ENCODE measurements around the gene CAMTA1.

The CAMTA1 gene

DNA sequence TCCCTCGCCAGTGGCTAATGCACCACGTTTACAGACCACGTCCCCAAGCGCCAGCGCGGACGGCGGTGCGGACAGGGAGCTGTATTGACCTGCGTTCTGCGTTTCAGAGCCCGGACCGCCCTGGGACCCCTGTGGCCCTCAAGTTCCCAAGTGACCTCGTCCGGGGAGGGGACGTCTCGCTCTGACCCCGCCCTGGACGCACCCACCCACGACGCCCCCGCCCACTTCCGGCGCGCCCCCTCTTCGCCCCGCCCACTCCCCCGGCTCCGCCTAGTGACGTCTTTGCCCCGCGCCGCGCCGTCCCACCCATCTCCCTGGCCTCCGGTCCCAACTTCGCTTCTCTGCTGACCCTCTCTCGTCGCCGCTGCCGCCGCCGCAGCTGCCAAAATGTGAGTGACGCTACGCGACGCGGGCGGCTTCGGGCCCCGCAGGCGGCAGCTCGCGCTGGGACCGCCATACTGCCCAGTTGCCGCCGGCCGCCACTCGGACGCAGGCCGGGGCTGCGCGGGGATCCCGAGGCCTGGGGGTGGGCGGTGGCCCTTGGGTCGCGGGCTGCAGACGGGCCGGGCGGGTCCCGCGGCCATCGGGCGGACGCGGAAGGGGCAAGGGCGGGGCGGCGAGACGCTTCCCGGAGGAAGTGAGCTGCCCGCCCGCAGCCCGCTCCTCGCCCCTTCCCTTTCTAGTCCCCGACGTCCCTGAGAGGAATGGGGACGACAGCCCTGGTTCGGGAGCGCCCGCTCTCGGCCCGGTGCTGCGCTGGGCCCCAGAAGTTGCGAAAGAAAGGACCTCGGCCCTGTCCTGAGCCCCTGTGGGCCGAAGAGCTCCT, 986.0 kb downstream of the CAMTA1 start, which contains the start of gene VAMP3:
TSS of gene VAMP3 (plus strand) at position 300 of the 826 bp plus-strand sequence. CDS start at position 388, 88 bp downstream.
- TF ChIP-seq, protein P1, sequence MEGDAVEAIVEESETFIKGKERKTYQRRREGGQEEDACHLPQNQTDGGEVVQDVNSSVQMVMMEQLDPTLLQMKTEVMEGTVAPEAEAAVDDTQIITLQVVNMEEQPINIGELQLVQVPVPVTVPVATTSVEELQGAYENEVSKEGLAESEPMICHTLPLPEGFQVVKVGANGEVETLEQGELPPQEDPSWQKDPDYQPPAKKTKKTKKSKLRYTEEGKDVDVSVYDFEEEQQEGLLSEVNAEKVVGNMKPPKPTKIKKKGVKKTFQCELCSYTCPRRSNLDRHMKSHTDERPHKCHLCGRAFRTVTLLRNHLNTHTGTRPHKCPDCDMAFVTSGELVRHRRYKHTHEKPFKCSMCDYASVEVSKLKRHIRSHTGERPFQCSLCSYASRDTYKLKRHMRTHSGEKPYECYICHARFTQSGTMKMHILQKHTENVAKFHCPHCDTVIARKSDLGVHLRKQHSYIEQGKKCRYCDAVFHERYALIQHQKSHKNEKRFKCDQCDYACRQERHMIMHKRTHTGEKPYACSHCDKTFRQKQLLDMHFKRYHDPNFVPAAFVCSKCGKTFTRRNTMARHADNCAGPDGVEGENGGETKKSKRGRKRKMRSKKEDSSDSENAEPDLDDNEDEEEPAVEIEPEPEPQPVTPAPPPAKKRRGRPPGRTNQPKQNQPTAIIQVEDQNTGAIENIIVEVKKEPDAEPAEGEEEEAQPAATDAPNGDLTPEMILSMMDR (IDR thresholded peaks at IDR 0.05; ENCODE audit: insufficient read depth, low read depth, low read length, missing control alignments) = no peak
- peak within 1 kb of the TSS; percentile 89 for H3K4me3 ChIP-seq (ENCODE audit: low read depth, low read length)
- DNase-seq (ENCODE audit: low read depth) = peak; percentile 89

DNA sequence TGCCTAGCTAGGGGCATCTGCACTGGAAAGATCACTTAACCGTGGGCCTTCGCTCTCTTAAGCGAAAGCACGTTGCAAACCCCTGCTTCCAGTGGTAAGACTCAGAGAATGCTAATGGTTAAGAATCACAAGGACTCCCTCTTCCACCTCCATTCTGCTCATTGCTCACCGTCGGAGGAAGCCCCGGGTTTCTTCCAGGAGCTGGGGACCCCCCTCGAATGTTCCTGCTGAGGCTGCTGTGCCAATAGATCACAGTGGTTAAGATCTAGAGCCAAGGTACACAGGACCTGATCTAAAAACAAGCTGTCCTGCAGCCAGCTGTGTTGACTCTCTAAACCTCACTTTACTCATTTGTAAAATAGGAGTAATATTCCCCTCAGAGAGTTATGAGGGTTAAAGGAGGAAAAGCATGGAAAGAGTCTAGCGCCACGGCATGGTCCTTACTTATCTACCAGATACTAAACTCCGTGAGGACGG, 986.6 kb downstream of the CAMTA1 start:
- TF ChIP-seq, protein P1 (IDR thresholded peaks at IDR 0.05; ENCODE audit: insufficient read depth, low read depth, low read length, missing control alignments) = no peak
- peak overlapping the region; percentile 89 for H3K4me3 ChIP-seq (ENCODE audit: low read depth, low read length)
- no peak for DNase-seq (ENCODE audit: low read depth)

DNA sequence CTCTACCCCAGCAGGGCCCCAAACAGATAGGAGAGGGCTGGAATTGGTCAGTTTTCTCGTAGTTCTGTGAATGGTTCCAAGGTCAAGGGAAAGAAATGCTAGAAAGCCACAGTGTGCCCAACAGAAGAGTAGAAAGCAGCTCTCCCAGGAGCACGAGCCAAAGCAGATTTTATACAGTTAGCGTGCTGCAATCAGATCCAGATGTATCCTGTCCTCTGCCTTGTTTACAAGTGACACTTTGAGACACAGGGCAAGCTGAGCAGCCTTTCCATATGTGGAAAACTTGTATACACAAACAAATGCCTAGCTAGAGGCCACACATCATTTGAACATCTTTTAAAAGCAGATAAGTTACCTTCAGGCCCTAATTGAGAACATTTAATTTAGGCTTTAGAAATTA, 992.3 kb downstream of the CAMTA1 start:
- DNase-seq (ENCODE audit: low read depth) = no peak
- TF ChIP-seq, protein P1 (IDR thresholded peaks at IDR 0.05; ENCODE audit: insufficient read depth, low read depth, low read length, missing control alignments) = no peak
- no peak overlapping the region for H3K4me3 ChIP-seq (ENCODE audit: low read depth, low read length)

DNA sequence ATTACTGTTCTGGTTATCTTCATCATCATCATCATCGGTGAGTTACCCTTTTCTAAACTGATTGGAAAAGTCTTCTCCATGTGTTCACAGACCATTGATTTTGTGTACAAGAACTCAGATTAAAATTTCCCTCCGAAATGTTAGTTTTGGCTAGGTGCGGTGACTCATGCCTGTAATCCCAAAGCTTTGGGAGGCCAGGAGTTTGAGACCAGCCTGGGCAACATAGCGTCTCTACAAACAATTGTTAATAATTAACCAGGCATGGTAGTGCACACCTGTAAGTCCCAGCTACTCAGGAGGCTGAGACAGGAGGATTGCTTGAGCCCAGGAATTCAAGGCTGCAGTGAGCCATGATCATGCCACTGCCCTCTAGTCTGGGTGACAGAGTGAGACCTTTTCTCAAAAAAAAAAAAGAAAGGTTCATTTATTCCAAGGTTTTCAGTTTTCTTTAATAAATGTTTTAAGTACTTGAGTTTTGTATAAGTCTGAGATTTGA, 992.9 kb downstream of the CAMTA1 start:
- no peak for DNase-seq (ENCODE audit: low read depth)
- TF ChIP-seq, protein P1 (IDR thresholded peaks at IDR 0.05; ENCODE audit: insufficient read depth, low read depth, low read length, missing control alignments) = no peak
- H3K4me3 ChIP-seq (ENCODE audit: low read depth, low read length) = no peak overlapping the region

DNA sequence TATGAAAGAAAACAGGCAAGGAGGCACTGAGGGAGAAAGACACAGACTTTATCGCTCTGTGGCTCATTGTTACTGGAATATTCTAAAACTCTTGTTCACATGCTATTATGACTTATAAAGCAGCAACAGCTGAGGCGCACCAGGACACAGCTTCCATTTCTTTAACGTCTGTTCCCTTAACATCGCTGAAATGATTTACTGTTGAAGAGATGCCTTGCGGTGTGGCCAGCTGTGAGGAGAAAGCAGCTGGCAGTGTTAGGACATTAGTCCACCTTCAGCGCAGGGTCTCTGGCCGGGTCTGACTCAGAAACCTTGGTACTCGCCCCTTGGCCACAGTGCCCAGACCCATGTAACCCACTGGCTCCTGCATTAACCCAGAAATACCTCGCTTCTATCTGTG, 995.7 kb downstream of the CAMTA1 start:
- H3K4me3 ChIP-seq (ENCODE audit: low read depth, low read length) = no peak overlapping the region
- TF ChIP-seq, protein P1 (IDR thresholded peaks at IDR 0.05; ENCODE audit: insufficient read depth, low read depth, low read length, missing control alignments) = no peak
- no peak for DNase-seq (ENCODE audit: low read depth)

DNA sequence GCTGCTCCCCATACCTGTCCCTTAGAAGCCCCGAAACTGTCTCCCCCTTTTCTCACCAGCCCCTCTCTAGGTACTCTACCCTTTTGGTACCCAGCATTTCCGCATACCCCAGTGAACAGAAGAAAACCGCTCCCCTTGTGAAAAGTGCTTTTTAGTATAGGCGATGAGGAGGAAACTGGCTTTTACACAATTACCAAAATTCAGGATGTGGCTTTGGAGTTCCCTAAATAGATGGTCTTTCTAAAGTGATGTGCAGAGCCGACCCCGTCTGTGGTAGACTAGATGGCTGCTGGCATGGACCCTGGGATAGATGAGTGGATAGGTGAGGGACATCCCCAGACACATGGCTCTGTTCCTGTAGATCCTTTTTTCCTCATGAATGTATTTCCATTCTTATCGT, 996.2 kb downstream of the CAMTA1 start:
- TF ChIP-seq, protein P1 (IDR thresholded peaks at IDR 0.05; ENCODE audit: insufficient read depth, low read depth, low read length, missing control alignments) = no peak
- H3K4me3 ChIP-seq (ENCODE audit: low read depth, low read length) = no peak overlapping the region
- DNase-seq (ENCODE audit: low read depth) = no peak

All from GM12865 (cell line).